Measurements from ENCODE around the gene ZIC5. TPM values are rescaled to one million over a fixed set of nuclear protein-coding genes. Genes with fewer than 3 reads are reported as not detected.

The ZIC5 gene
- total and polyA plus RNA-seq, 2 donors (not counting 1 experiment from before 2014, with no cell fraction given): not detected

GRCh38 chr13:99969453-99969918 is 2.1 kb downstream of the ZIC5 start:
- no peak overlapping the region for H3K4me2 ChIP-seq (ENCODE audit: extremely low read depth, insufficient read depth, low read length)
- no peak overlapping the region for H3K27ac ChIP-seq (ENCODE audit: insufficient read depth, low read length)
- H3K4me3 ChIP-seq (replicated peaks in 1 of 4; ENCODE audit: control extremely low read depth in 1 of 4, insufficient read depth in 1 of 4, low read depth in 3 of 4, low read length in 4 of 4): no peak overlapping the region
- peaks cover 71% of the 10 kb centered on the region for H3K27me3 ChIP-seq (ENCODE audit: control insufficient read depth, insufficient read depth, low read length)
- H3K9ac ChIP-seq (ENCODE audit: insufficient read depth, low read length): no peak overlapping the region
- no peak overlapping the region for H2AFZ ChIP-seq (ENCODE audit: low read length)
- H3K79me2 ChIP-seq (ENCODE audit: control insufficient read depth, insufficient read depth, low read length): no peaks in the 10 kb centered on the region
- no peak for TF ChIP-seq CTCF (conservative IDR thresholded peaks at IDR 0.05 in 1 of 2, IDR thresholded peaks at IDR 0.05 in 1 of 2; ENCODE audit: low read depth in 1 of 2, low read length in 2 of 2)
- TF ChIP-seq EZH2 (IDR thresholded peaks at IDR 0.05; ENCODE audit: low read length, missing control alignments): no peak
- H3K36me3 ChIP-seq (ENCODE audit: control insufficient read depth, insufficient read depth, low read length): no peaks in the 10 kb centered on the region
- H4K20me1 ChIP-seq (ENCODE audit: control insufficient read depth, extremely low read depth, insufficient read depth, low read length): peaks cover 1% of the 10 kb centered on the region
- no peaks in the 10 kb centered on the region for H3K9me3 ChIP-seq (ENCODE audit: control insufficient read depth, insufficient read depth, low read depth, low read length)
- no peaks in the 10 kb centered on the region for H3K4me1 ChIP-seq (ENCODE audit: control insufficient read depth, extremely low read depth, insufficient read depth, low read length)
- DNase-seq (ENCODE audit: low read depth in 2 of 2): no peak

- Histone ChIP-seq H3K4me3 (replicated peaks in 1 of 4; ENCODE audit: control extremely low read depth in 1 of 4, insufficient read depth in 1 of 4, low read depth in 3 of 4, low read length in 4 of 4) (no peak overlapping the region), H3K36me3 (ENCODE audit: control insufficient read depth, insufficient read depth, low read length) (no peaks in the 10 kb centered on the region), H3K27ac (ENCODE audit: insufficient read depth, low read length) (no peak overlapping the region), H3K9me3 (ENCODE audit: control insufficient read depth, insufficient read depth, low read depth, low read length) (no peaks in the 10 kb centered on the region), H3K27me3 (ENCODE audit: control insufficient read depth, insufficient read depth, low read length) (peaks cover 64% of the 10 kb centered on the region), H2AFZ (ENCODE audit: low read length) (no peak overlapping the region), H4K20me1 (ENCODE audit: control insufficient read depth, extremely low read depth, insufficient read depth, low read length) (peaks cover 1% of the 10 kb centered on the region), H3K4me2 (ENCODE audit: extremely low read depth, insufficient read depth, low read length) (peak overlapping the region; percentile 25), H3K79me2 (ENCODE audit: control insufficient read depth, insufficient read depth, low read length) (no peaks in the 10 kb centered on the region), H3K9ac (ENCODE audit: insufficient read depth, low read length) (no peak overlapping the region), H3K4me1 (ENCODE audit: control insufficient read depth, extremely low read depth, insufficient read depth, low read length) (no peaks in the 10 kb centered on the region)
- no peak for TF ChIP-seq CTCF (conservative IDR thresholded peaks at IDR 0.05 in 1 of 2, IDR thresholded peaks at IDR 0.05 in 1 of 2; ENCODE audit: low read depth in 1 of 2, low read length in 2 of 2)
- peak; percentile 97 for TF ChIP-seq EZH2 (IDR thresholded peaks at IDR 0.05; ENCODE audit: low read length, missing control alignments)
- DNase-seq (ENCODE audit: low read depth in 2 of 2): no peak
These were observed 2.8 kb downstream of the ZIC5 start for GRCh38 chr13:99968521-99969452.

GRCh38 chr13:99967869-99968520 is 3.6 kb downstream of the ZIC5 start:
- H4K20me1 ChIP-seq (ENCODE audit: control insufficient read depth, extremely low read depth, insufficient read depth, low read length): peaks cover 1% of the 10 kb centered on the region
- H3K79me2 ChIP-seq (ENCODE audit: control insufficient read depth, insufficient read depth, low read length): no peaks in the 10 kb centered on the region
- peaks cover 60% of the 10 kb centered on the region for H3K27me3 ChIP-seq (ENCODE audit: control insufficient read depth, insufficient read depth, low read length)
- H3K27ac ChIP-seq (ENCODE audit: insufficient read depth, low read length): no peak overlapping the region
- DNase-seq (ENCODE audit: low read depth in 2 of 2): no peak
- no peaks in the 10 kb centered on the region for H3K36me3 ChIP-seq (ENCODE audit: control insufficient read depth, insufficient read depth, low read length)
- H3K9ac ChIP-seq (ENCODE audit: insufficient read depth, low read length): no peak overlapping the region
- H2AFZ ChIP-seq (ENCODE audit: low read length): no peak overlapping the region
- TF ChIP-seq EZH2 (IDR thresholded peaks at IDR 0.05; ENCODE audit: low read length, missing control alignments): peak; percentile 25
- no peak for TF ChIP-seq CTCF (conservative IDR thresholded peaks at IDR 0.05 in 1 of 2, IDR thresholded peaks at IDR 0.05 in 1 of 2; ENCODE audit: low read depth in 1 of 2, low read length in 2 of 2)
- H3K9me3 ChIP-seq (ENCODE audit: control insufficient read depth, insufficient read depth, low read depth, low read length): no peaks in the 10 kb centered on the region
- no peak overlapping the region for H3K4me3 ChIP-seq (replicated peaks in 1 of 4; ENCODE audit: control extremely low read depth in 1 of 4, insufficient read depth in 1 of 4, low read depth in 3 of 4, low read length in 4 of 4)
- no peak overlapping the region for H3K4me2 ChIP-seq (ENCODE audit: extremely low read depth, insufficient read depth, low read length)
- H3K4me1 ChIP-seq (ENCODE audit: control insufficient read depth, extremely low read depth, insufficient read depth, low read length): no peaks in the 10 kb centered on the region
